ENCODE data around the gene WDFY2.

The WDFY2 gene

GRCh38 chr13:51738226-51738905 lies 154.1 kb downstream of the WDFY2 start:
- H3K4me3 ChIP-seq (ENCODE audit: low read depth, low read length): no peak overlapping the region
- TF ChIP-seq, protein P1, sequence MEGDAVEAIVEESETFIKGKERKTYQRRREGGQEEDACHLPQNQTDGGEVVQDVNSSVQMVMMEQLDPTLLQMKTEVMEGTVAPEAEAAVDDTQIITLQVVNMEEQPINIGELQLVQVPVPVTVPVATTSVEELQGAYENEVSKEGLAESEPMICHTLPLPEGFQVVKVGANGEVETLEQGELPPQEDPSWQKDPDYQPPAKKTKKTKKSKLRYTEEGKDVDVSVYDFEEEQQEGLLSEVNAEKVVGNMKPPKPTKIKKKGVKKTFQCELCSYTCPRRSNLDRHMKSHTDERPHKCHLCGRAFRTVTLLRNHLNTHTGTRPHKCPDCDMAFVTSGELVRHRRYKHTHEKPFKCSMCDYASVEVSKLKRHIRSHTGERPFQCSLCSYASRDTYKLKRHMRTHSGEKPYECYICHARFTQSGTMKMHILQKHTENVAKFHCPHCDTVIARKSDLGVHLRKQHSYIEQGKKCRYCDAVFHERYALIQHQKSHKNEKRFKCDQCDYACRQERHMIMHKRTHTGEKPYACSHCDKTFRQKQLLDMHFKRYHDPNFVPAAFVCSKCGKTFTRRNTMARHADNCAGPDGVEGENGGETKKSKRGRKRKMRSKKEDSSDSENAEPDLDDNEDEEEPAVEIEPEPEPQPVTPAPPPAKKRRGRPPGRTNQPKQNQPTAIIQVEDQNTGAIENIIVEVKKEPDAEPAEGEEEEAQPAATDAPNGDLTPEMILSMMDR (IDR thresholded peaks at IDR 0.05; ENCODE audit: low read depth, low read length): no peak

DNA sequence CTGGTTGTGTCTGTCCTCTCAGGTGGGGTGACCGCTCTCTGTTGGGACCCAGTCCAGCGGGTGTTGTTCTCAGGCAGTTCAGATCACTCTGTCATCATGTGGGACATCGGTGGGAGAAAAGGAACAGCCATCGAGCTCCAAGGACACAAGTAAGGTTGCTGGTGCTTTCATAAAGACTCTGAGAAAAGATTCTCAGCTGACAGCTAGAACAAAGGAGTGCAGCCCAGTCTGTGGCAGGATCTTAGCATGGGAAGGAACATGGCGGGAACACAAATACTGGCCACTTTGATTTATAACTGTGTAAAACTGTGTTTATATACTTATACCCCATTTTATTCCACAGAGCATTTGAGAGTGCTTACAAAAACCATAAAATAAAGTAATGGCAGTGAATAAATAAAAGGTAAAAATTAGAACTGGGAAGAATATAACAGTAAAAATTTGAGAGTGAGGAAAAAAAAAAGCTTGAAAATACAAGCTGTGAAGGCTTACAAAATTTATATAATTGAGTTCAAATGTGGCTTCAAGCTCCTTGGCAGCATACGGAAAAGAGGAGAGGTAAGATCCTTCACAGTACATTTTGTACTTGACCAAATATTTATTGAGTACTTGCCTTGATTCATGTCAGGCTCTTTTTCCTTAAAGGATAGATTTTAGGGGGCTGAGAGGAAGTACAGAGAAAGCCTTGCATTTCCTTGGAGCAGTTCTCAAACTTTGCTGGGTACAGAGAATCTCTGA lies 154.9 kb downstream of the WDFY2 start:
- no peak overlapping the region for H3K4me3 ChIP-seq (ENCODE audit: low read depth, low read length)
- TF ChIP-seq, protein P1 (IDR thresholded peaks at IDR 0.05; ENCODE audit: low read depth, low read length): no peak

- TF ChIP-seq, protein P1 (IDR thresholded peaks at IDR 0.05; ENCODE audit: low read depth, low read length): no peak
Measured at GRCh38 chr13:51740698-51741097, 156.4 kb downstream of the WDFY2 start.

GRCh38 chr13:51742031-51742430 lies 157.8 kb downstream of the WDFY2 start:
- H3K4me3 ChIP-seq (ENCODE audit: low read depth, low read length): no peak overlapping the region
- TF ChIP-seq, protein P1 (IDR thresholded peaks at IDR 0.05; ENCODE audit: low read depth, low read length): no peak

More at GRCh38 chr13:51740698-51741097, 156.4 kb downstream of the WDFY2 start:
- no peak overlapping the region for H3K4me3 ChIP-seq (ENCODE audit: low read depth, low read length)

- H3K4me3 ChIP-seq (ENCODE audit: low read depth, low read length): no peak overlapping the region
- TF ChIP-seq, protein P1 (IDR thresholded peaks at IDR 0.05; ENCODE audit: low read depth, low read length): no peak
Measured at GRCh38 chr13:51742611-51743010, 158.3 kb downstream of the WDFY2 start.

DNA sequence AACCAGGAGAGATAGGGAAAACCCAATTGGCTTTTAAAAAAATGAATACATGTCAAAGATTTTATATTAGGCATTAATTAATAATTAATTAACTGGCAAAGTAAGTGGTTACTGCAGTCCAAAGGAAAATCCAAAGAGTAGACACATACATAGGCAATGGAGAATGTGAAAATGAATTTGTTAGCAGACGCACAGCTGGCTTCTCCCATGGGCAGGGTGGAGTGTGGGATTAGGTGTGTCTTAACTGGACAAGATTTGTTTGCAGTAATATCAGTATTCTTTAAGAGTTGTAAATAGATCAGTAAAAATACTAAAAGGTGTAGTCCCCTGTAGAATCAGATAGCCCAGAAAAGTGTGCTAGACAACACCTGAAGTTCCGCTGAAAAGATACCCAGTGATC lies 161.0 kb downstream of the WDFY2 start:
- no peak overlapping the region for H3K4me3 ChIP-seq (ENCODE audit: low read depth, low read length)
- TF ChIP-seq, protein P1 (IDR thresholded peaks at IDR 0.05; ENCODE audit: low read depth, low read length): no peak

- TF ChIP-seq, protein P1 (IDR thresholded peaks at IDR 0.05; ENCODE audit: low read depth, low read length): no peak
- no peak overlapping the region for H3K4me3 ChIP-seq (ENCODE audit: low read depth, low read length)
Measured at GRCh38 chr13:51746802-51747201, 162.5 kb downstream of the WDFY2 start.
